Fibroblast of lung (primary cell): ENCODE results near the gene DEPDC1.

Experiments
- EZH2 ChIP-seq: IDR thresholded peaks from 2 replicates; pipeline ENCODE4 v1.5.1; 2012; ENCODE audit warnings: low read length, control low read depth, mild to moderate bottlenecking; ENCODE audit errors: missing control alignments
- TF ChIP-seq, protein P1 (sequence below), 2 donors: IDR thresholded peaks in 1 of 2; conservative IDR thresholded peaks in 1 of 2; 1 replicate in 1 of 2; 2 replicates in 1 of 2; pipeline ENCODE4 v1.5.1; 2011 to 2012; ENCODE audit warnings: low read length in 2 of 2, control low read depth in 1 of 2, inconsistent platforms in 1 of 2, low read depth in 1 of 2, mild to moderate bottlenecking in 1 of 2

DNA sequence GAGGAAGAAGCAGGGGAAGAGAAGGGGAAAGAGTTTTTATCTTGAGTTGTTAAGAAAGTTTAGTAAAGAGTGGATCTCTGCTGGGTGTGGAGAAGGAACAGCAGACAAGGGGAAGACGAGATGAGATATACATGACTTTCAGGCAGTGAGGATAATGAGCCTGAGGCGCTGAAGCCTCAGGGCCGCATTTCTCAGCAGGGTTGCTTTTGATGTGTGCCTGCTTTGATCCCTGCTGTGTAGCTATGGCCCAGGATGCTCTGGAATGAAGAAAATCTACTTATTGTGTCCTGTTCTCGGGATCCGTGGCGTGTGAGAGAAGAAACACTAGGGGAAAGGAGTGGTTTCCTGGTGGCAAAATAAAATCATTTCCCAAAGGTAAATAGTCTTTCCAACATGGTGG is 32.0 kb downstream of the DEPDC1 start:
- TF ChIP-seq, protein P1, sequence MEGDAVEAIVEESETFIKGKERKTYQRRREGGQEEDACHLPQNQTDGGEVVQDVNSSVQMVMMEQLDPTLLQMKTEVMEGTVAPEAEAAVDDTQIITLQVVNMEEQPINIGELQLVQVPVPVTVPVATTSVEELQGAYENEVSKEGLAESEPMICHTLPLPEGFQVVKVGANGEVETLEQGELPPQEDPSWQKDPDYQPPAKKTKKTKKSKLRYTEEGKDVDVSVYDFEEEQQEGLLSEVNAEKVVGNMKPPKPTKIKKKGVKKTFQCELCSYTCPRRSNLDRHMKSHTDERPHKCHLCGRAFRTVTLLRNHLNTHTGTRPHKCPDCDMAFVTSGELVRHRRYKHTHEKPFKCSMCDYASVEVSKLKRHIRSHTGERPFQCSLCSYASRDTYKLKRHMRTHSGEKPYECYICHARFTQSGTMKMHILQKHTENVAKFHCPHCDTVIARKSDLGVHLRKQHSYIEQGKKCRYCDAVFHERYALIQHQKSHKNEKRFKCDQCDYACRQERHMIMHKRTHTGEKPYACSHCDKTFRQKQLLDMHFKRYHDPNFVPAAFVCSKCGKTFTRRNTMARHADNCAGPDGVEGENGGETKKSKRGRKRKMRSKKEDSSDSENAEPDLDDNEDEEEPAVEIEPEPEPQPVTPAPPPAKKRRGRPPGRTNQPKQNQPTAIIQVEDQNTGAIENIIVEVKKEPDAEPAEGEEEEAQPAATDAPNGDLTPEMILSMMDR (conservative IDR thresholded peaks at IDR 0.05 in 1 of 2, IDR thresholded peaks at IDR 0.05 in 1 of 2; ENCODE audit: low read depth in 1 of 2, low read length in 2 of 2) = no peak
- no peak for TF ChIP-seq EZH2
